ENCODE data around the gene CELF2.

Gene CELF2

DNA sequence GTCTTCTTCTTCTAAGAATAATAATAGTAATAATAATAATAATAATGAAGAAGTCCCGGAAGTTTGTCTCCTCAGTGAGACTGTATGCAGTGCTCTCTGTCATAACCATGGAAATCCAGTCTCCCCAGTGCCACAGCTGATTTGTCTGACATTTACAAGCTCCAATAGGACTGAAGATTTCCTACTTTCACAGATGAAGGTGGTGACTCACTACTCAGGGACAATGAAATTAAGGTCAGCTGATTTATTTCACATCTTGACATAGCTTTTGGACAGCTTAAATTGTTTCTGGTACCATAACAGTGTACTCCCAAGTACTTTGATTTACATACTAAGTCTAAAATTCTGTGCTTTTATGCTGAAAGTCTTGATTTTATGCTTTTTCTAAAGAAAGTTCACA lies 6.9 kb downstream of the CELF2 start:
- H3K4me3 ChIP-seq (ENCODE audit: low read depth, low read length), result no peak overlapping the region
- DNase-seq (ENCODE audit: low read depth), result peak; percentile 3
- no peak for TF ChIP-seq POLR2A (IDR thresholded peaks at IDR 0.05; ENCODE audit: extremely low read depth, insufficient read length)
- TF ChIP-seq MAX (IDR thresholded peaks at IDR 0.05; ENCODE audit: low read depth, low read length), result no peak
- no peak for TF ChIP-seq CTCF (IDR thresholded peaks at IDR 0.05; ENCODE audit: low read depth, low read length)
- TF ChIP-seq MYC (IDR thresholded peaks at IDR 0.05; ENCODE audit: low read depth, low read length), result no peak

- no peak for DNase-seq (ENCODE audit: low read depth)
- no peak for TF ChIP-seq MAX (IDR thresholded peaks at IDR 0.05; ENCODE audit: low read depth, low read length)
- no peak for TF ChIP-seq POLR2A (IDR thresholded peaks at IDR 0.05; ENCODE audit: extremely low read depth, insufficient read length)
- no peak for TF ChIP-seq CTCF (IDR thresholded peaks at IDR 0.05; ENCODE audit: low read depth, low read length)
- no peak for TF ChIP-seq MYC (IDR thresholded peaks at IDR 0.05; ENCODE audit: low read depth, low read length)
- H3K4me3 ChIP-seq (ENCODE audit: low read depth, low read length), result no peak overlapping the region
These were observed 8.3 kb downstream of the CELF2 start for GRCh38 chr10:11025978-11026377.

DNA sequence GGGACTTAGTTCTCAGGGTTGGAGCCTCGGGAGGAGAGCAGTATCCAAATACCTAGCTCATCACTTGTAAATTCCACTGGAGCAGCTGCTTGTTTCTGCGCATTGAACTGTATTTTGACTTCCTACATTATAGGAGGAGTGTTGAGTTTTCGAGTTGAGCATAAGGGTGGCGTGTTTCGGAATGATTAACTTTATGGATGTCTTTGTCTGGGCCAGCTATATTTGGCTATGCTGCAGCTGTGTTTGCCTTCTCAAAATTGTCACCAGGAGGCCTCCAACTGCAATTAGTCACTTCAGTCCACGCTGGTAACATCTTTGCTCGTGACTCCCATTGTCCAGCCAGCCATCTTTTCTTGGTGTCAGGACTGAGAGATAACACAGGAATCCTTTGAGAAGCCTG lies 9.1 kb downstream of the CELF2 start:
- no peak for TF ChIP-seq MYC (IDR thresholded peaks at IDR 0.05; ENCODE audit: low read depth, low read length)
- no peak for TF ChIP-seq MAX (IDR thresholded peaks at IDR 0.05; ENCODE audit: low read depth, low read length)
- no peak for TF ChIP-seq CTCF (IDR thresholded peaks at IDR 0.05; ENCODE audit: low read depth, low read length)
- no peak for TF ChIP-seq POLR2A (IDR thresholded peaks at IDR 0.05; ENCODE audit: extremely low read depth, insufficient read length)
- no peak for DNase-seq (ENCODE audit: low read depth)
- H3K4me3 ChIP-seq (ENCODE audit: low read depth, low read length), result no peak overlapping the region

DNA sequence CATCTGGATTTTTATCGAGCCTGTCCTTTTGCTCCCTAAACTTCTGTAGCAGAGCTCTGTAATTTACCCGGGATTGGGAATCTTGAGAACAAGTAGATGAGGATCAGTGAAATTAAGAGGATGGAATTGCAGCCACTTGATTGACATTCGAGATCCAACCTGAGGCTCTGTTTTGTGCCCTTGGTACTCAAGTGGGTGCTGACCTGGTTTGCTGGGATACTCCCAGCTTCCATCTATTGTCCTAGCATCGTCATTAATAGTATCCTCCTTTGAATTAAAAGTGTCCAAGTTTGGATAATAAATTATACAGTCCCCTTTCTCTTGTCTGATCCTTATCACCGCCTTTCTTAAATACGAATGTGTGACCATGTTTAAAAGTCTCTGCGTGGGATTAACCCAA lies 17.1 kb downstream of the CELF2 start:
- H3K4me3 ChIP-seq (ENCODE audit: low read depth, low read length), result no peak overlapping the region
- TF ChIP-seq POLR2A (IDR thresholded peaks at IDR 0.05; ENCODE audit: extremely low read depth, insufficient read length), result no peak
- TF ChIP-seq CTCF (IDR thresholded peaks at IDR 0.05; ENCODE audit: low read depth, low read length), result no peak
- no peak for TF ChIP-seq MYC (IDR thresholded peaks at IDR 0.05; ENCODE audit: low read depth, low read length)
- no peak for TF ChIP-seq MAX (IDR thresholded peaks at IDR 0.05; ENCODE audit: low read depth, low read length)
- DNase-seq (ENCODE audit: low read depth), result no peak

DNA sequence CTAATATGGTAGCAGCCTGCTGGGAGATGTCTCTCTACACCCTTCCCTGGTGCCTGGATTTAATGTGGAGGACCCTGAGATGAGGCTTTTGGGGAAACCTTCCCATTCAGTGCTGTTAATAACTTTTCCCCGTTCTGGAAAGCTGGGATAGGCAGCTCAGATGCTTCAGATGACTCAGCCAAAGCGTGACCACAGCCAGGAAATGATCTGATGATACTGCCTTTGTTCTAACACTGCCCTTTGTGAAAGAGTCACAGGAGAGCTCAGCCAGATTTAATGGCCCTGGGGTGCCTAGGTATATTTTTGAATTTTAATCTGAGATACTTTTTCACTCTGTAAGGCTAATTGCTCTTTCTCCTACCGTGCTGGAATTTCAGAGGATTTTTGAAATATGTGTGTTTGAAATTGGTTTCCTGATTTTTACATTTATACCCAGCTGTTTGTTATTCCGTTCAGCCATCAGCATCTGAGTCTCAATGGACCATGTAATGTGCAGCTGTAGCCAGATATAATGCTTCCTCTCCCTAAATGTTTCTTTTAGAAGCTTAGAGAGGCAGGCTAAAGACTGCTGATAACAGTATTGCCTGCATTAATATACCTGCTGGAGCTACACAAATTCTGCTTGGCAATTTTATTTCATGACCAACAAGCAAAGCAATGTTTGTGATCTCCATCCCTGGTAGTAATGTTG lies 17.8 kb downstream of the CELF2 start:
- H3K4me3 ChIP-seq (ENCODE audit: low read depth, low read length), result no peak overlapping the region
- DNase-seq (ENCODE audit: low read depth), result no peak
- TF ChIP-seq CTCF (IDR thresholded peaks at IDR 0.05; ENCODE audit: low read depth, low read length), result no peak
- no peak for TF ChIP-seq MAX (IDR thresholded peaks at IDR 0.05; ENCODE audit: low read depth, low read length)
- no peak for TF ChIP-seq POLR2A (IDR thresholded peaks at IDR 0.05; ENCODE audit: extremely low read depth, insufficient read length)
- no peak for TF ChIP-seq MYC (IDR thresholded peaks at IDR 0.05; ENCODE audit: low read depth, low read length)

Measured in NB4 (cell line).